Activated CD4-positive, CD25-positive, alpha-beta regulatory T cell treated with anti-CD3 and anti-CD28 coated beads, Interleukin-2, amount 50 U/mL, for 24 hours (primary cell): Measurements from ENCODE around the gene TBC1D9.
A peak's percentile ranks its signal among the peaks of the same experiment; 100 is the strongest.

Experiments
- ATAC-seq, 2 donors: fragments of 150-1000 bp; cut with Tn5 transposase; one replicate each; pipeline ENCODE4 v1.10.0; 2021; ENCODE audit warnings: mild to moderate bottlenecking in 1 of 2, moderate library complexity in 1 of 2

Gene TBC1D9

GRCh38 chr4:140719686-140720085, 36.5 kb downstream of the TBC1D9 start:
- ATAC-seq: peak in 1 of 2 donors; percentile 41

- no peak for ATAC-seq
These were observed 37.2 kb downstream of the TBC1D9 start for GRCh38 chr4:140719022-140719421.

GRCh38 chr4:140718241-140718952, 37.8 kb downstream of the TBC1D9 start:
- ATAC-seq: no peak

- no peak for ATAC-seq
These were observed 38.9 kb downstream of the TBC1D9 start for GRCh38 chr4:140717313-140717712.

- no peak for ATAC-seq
These were observed 41.1 kb downstream of the TBC1D9 start for GRCh38 chr4:140715119-140715518.

- ATAC-seq: no peak
These were observed 44.3 kb downstream of the TBC1D9 start for GRCh38 chr4:140711910-140712309.

- no peak for ATAC-seq
These were observed 45.1 kb downstream of the TBC1D9 start for GRCh38 chr4:140710908-140711622.

GRCh38 chr4:140707325-140707724, 48.9 kb downstream of the TBC1D9 start:
- no peak for ATAC-seq

GRCh38 chr4:140706665-140707064, 49.5 kb downstream of the TBC1D9 start:
- no peak for ATAC-seq

GRCh38 chr4:140706276-140706625, 49.9 kb downstream of the TBC1D9 start:
- no peak for ATAC-seq

- ATAC-seq: no peak
These were observed 50.4 kb downstream of the TBC1D9 start for GRCh38 chr4:140705625-140706275.

- ATAC-seq: no peak
These were observed 51.2 kb downstream of the TBC1D9 start for GRCh38 chr4:140704964-140705363.

- no peak for ATAC-seq
These were observed 51.7 kb downstream of the TBC1D9 start for GRCh38 chr4:140704392-140704960.

- ATAC-seq: no peak
These were observed 52.7 kb downstream of the TBC1D9 start for GRCh38 chr4:140703463-140703862.

- no peak for ATAC-seq
These were observed 54.0 kb downstream of the TBC1D9 start for GRCh38 chr4:140702096-140702757.

GRCh38 chr4:140701071-140701470, 55.1 kb downstream of the TBC1D9 start:
- ATAC-seq: no peak

GRCh38 chr4:140697709-140698560, 58.2 kb downstream of the TBC1D9 start:
- no peak for ATAC-seq

GRCh38 chr4:140695483-140695882, 60.7 kb downstream of the TBC1D9 start:
- ATAC-seq: no peak

GRCh38 chr4:140693562-140693961, 62.6 kb downstream of the TBC1D9 start:
- ATAC-seq: no peak

GRCh38 chr4:140691369-140691768, 64.8 kb downstream of the TBC1D9 start:
- ATAC-seq: no peak

GRCh38 chr4:140690093-140690492, 66.1 kb downstream of the TBC1D9 start:
- no peak for ATAC-seq

GRCh38 chr4:140689623-140690022, 66.6 kb downstream of the TBC1D9 start:
- ATAC-seq: no peak
